ENCODE measurements around the gene CBX2. TPM values are rescaled to one million over a fixed set of nuclear protein-coding genes. Genes with fewer than 3 reads are reported as not detected.

CBX2 gene
- total RNA-seq, 1 experiment from 2014 or later, result 79.4 TPM

DNA sequence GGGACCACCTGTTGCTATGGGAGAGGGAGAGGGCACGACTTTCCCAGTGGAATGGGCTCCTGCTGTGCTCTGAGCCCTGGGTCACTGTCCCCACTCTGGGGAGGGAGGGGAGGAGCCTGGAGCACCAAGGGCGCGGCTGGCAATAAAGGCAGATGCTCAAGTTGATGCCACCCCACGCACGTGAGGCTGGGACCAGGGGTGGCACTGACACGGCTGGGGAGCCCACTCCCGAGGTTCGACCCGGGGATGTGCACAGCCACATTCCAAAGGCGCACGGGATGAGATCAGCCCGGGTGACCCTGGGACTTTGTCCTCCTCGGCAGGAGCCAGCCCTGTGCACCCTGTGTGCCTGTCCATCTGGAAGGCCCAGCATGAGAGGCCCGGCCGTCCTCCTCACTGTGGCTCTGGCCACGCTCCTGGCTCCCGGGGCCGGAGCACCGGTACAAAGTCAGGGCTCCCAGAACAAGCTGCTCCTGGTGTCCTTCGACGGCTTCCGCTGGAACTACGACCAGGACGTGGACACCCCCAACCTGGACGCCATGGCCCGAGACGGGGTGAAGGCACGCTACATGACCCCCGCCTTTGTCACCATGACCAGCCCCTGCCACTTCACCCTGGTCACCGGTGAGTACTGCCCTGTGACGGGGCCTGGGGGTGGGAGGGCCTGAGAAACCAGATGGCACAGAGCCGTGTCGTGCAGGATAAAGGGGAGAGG is 47.0 kb upstream of the CBX2 start, which contains the start of gene ENPP7:
Gene ENPP7, plus strand, starts transcription at position 175 of the 715 bp plus-strand sequence. Its CDS starts 197 bp downstream, at position 372.
- no peak within 1 kb of the TSS for H3T11ph ChIP-seq (ENCODE audit: low read length)
- WGBS (ENCODE audit: extremely low coverage, insufficient read length, low lambda C conversion rate), result no CpG with 5 or more reads among the region's 33 CpGs
- no peak within 1 kb of the TSS for H2BK5ac ChIP-seq (ENCODE audit: insufficient read length, low read length)
- no peak within 1 kb of the TSS for H3K4ac ChIP-seq (ENCODE audit: low read depth, low read length)
- H2BK120ac ChIP-seq (ENCODE audit: low read depth, low read length, poor library complexity, severe bottlenecking), result no peak within 1 kb of the TSS
- no peaks in the 10 kb centered on the region for H3K4me1 ChIP-seq (ENCODE audit: insufficient read depth, low read length)
- H2BK20ac ChIP-seq (ENCODE audit: low read depth, low read length, poor library complexity, severe bottlenecking), result no peak within 1 kb of the TSS
- H3K23me2 ChIP-seq (ENCODE audit: insufficient read length, low read depth, low read length, poor library complexity, severe bottlenecking), result no peaks in the 10 kb centered on the region
- no peaks in the 10 kb centered on the region for H3K9me3 ChIP-seq (ENCODE audit: control insufficient read depth, low read depth, low read length)
- no peak within 1 kb of the TSS for H4K8ac ChIP-seq (replicated peaks; ENCODE audit: insufficient read length, low read depth, low read length)
- no peaks in the 10 kb centered on the region for H4K20me1 ChIP-seq (ENCODE audit: control insufficient read depth, insufficient read depth, insufficient read length)
- H3K79me2 ChIP-seq (ENCODE audit: insufficient read depth, low read length), result no peaks in the 10 kb centered on the region
- H3K27me3 ChIP-seq (ENCODE audit: insufficient read depth, low read length), result no peaks in the 10 kb centered on the region
- no peak within 1 kb of the TSS for H2AK5ac ChIP-seq (ENCODE audit: insufficient read length, low read length)
- H3K23ac ChIP-seq (ENCODE audit: insufficient read length, low read depth, low read length), result no peak within 1 kb of the TSS
- H3K4me2 ChIP-seq (ENCODE audit: insufficient read depth, insufficient read length, low read length), result no peak within 1 kb of the TSS
- H4K5ac ChIP-seq (ENCODE audit: insufficient read length, low read depth, low read length), result no peak within 1 kb of the TSS
- H2BK12ac ChIP-seq (ENCODE audit: insufficient read length, low read depth, low read length), result no peak within 1 kb of the TSS
- peaks cover 3 to 8% of the 10 kb centered on the region in 2 experiments; a peak in 2 of 4 replicates for H3K4me1 Mint-ChIP-seq
- no peak within 1 kb of the TSS for H2BK15ac ChIP-seq (ENCODE audit: low read depth, low read length)
- no peak within 1 kb of the TSS for H4K91ac ChIP-seq (ENCODE audit: insufficient read length, low read depth, low read length)
- H3K9ac ChIP-seq (ENCODE audit: extremely low read depth, insufficient read length, low read length), result no peak within 1 kb of the TSS
- TF ChIP-seq, protein P1, sequence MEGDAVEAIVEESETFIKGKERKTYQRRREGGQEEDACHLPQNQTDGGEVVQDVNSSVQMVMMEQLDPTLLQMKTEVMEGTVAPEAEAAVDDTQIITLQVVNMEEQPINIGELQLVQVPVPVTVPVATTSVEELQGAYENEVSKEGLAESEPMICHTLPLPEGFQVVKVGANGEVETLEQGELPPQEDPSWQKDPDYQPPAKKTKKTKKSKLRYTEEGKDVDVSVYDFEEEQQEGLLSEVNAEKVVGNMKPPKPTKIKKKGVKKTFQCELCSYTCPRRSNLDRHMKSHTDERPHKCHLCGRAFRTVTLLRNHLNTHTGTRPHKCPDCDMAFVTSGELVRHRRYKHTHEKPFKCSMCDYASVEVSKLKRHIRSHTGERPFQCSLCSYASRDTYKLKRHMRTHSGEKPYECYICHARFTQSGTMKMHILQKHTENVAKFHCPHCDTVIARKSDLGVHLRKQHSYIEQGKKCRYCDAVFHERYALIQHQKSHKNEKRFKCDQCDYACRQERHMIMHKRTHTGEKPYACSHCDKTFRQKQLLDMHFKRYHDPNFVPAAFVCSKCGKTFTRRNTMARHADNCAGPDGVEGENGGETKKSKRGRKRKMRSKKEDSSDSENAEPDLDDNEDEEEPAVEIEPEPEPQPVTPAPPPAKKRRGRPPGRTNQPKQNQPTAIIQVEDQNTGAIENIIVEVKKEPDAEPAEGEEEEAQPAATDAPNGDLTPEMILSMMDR (conservative IDR thresholded peaks at IDR 0.05), result no peak
- no peak for DNase-seq
- no peaks in the 10 kb centered on the region for H3K79me1 ChIP-seq (ENCODE audit: insufficient read depth, low read depth, low read length, poor library complexity, severe bottlenecking)
- no peak within 1 kb of the TSS for H3K27ac ChIP-seq (ENCODE audit: insufficient read length, low read depth, low read length)
- no peak within 1 kb of the TSS for H3K14ac ChIP-seq (ENCODE audit: insufficient read depth, low read length)
- H3K56ac ChIP-seq (ENCODE audit: insufficient read length, low read depth, low read length), result no peak within 1 kb of the TSS
- H3K27ac Mint-ChIP-seq, result no peak within 1 kb of the TSS
- no peaks in the 10 kb centered on the region; a peak in 1 of 5 replicates for H3K9me3 Mint-ChIP-seq
- no peak within 1 kb of the TSS for H3K18ac ChIP-seq (ENCODE audit: insufficient read length, low read depth, low read length)
- no peak within 1 kb of the TSS; a peak in 1 of 5 replicates for H3K4me3 Mint-ChIP-seq
- H3K36me3 Mint-ChIP-seq (ENCODE audit: insufficient read depth in 1 of 3, low read depth in 3 of 3), result no peaks in the 10 kb centered on the region
- peaks cover 13% of the 10 kb centered on the region for H3K27me3 Mint-ChIP-seq (ENCODE audit: low read depth)
- H2AFZ ChIP-seq (ENCODE audit: low read length), result no peak within 1 kb of the TSS
